Measurements from ENCODE around the gene RAB3GAP2.
"Not testable (repeated sequence)": the region's sequence is repeated elsewhere in the genome, so short reads cannot be mapped to it uniquely, and the experiment has no call there.

The RAB3GAP2 gene

GRCh38 chr1:220219865-220220698 lies 52.2 kb downstream of the RAB3GAP2 start:
- TF ChIP-seq, protein P1, sequence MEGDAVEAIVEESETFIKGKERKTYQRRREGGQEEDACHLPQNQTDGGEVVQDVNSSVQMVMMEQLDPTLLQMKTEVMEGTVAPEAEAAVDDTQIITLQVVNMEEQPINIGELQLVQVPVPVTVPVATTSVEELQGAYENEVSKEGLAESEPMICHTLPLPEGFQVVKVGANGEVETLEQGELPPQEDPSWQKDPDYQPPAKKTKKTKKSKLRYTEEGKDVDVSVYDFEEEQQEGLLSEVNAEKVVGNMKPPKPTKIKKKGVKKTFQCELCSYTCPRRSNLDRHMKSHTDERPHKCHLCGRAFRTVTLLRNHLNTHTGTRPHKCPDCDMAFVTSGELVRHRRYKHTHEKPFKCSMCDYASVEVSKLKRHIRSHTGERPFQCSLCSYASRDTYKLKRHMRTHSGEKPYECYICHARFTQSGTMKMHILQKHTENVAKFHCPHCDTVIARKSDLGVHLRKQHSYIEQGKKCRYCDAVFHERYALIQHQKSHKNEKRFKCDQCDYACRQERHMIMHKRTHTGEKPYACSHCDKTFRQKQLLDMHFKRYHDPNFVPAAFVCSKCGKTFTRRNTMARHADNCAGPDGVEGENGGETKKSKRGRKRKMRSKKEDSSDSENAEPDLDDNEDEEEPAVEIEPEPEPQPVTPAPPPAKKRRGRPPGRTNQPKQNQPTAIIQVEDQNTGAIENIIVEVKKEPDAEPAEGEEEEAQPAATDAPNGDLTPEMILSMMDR (IDR thresholded peaks at IDR 0.05; ENCODE audit: low read depth, low read length): no peak
- H3K4me3 ChIP-seq (replicated peaks in 1 of 2; ENCODE audit: low read depth in 2 of 2, low read length in 2 of 2): no peak overlapping the region
- no peak for DNase-seq (ENCODE audit: low read depth in 2 of 2)

DNA sequence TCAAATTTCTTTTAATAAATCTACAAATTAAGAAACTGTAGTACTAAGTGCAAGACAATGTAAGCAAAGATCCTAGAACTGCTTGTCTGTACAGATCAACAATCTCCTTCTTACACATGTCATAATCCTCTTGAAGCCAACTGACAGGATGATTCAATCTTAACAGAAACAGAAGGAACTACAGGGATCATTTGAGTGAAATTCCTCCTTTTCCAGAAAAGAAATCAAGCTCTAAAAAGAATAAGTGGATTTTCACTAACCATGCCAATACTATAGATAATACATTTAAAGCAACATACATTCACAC lies 53.2 kb downstream of the RAB3GAP2 start:
- TF ChIP-seq, protein P1 (IDR thresholded peaks at IDR 0.05; ENCODE audit: low read depth, low read length): no peak
- DNase-seq (ENCODE audit: low read depth in 2 of 2): no peak
- H3K4me3 ChIP-seq (replicated peaks in 1 of 2; ENCODE audit: low read depth in 2 of 2, low read length in 2 of 2): no peak overlapping the region

- H3K4me3 ChIP-seq (replicated peaks in 1 of 2; ENCODE audit: low read depth in 2 of 2, low read length in 2 of 2): not testable (repeated sequence)
- TF ChIP-seq, protein P1 (IDR thresholded peaks at IDR 0.05; ENCODE audit: low read depth, low read length): peak; percentile 63
- peak; percentile 82 to 84 for DNase-seq (ENCODE audit: low read depth in 2 of 2)
These were observed 53.7 kb downstream of the RAB3GAP2 start for GRCh38 chr1:220218397-220219135.

GRCh38 chr1:220217383-220217988 lies 54.8 kb downstream of the RAB3GAP2 start:
- DNase-seq (ENCODE audit: low read depth in 2 of 2): peak in 1 of 2 donors; percentile 23
- TF ChIP-seq, protein P1 (IDR thresholded peaks at IDR 0.05; ENCODE audit: low read depth, low read length): peak; percentile 42
- no peak overlapping the region for H3K4me3 ChIP-seq (replicated peaks in 1 of 2; ENCODE audit: low read depth in 2 of 2, low read length in 2 of 2)

DNA sequence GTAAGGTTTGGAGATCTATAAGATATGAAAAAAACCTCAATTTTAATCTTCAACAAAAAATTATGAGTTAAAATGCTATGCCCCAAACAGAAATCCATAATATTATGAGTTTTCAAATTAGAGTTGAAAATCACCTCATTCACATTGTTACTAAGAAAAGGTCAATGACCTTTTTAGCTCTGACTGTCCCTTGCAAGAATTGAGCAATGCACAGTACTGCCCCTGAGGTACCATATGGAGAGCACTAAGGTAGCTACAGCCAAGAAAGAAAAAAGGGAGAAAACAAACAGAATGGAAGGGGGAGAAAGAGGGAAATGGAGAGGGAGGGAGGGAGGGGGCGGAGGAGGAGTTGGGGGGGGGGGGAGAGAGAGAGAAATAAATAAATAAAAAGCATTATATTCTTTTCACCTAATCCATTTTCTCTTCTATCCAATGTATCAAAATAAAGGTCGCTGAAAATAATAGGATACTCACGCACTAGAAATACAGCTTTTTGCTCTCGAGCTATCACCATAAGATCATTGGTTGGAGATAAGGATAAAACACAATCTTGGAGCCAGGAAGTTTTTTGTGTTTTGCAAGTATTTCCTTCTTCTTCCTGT lies 58.8 kb downstream of the RAB3GAP2 start:
- H3K4me3 ChIP-seq (replicated peaks in 1 of 2; ENCODE audit: low read depth in 2 of 2, low read length in 2 of 2): no peak overlapping the region
- DNase-seq (ENCODE audit: low read depth in 2 of 2): peak; percentile 19 to 39
- TF ChIP-seq, protein P1 (IDR thresholded peaks at IDR 0.05; ENCODE audit: low read depth, low read length): no peak

GRCh38 chr1:220207411-220207810 lies 64.8 kb downstream of the RAB3GAP2 start:
- TF ChIP-seq, protein P1 (IDR thresholded peaks at IDR 0.05; ENCODE audit: low read depth, low read length): no peak
- H3K4me3 ChIP-seq (replicated peaks in 1 of 2; ENCODE audit: low read depth in 2 of 2, low read length in 2 of 2): no peak overlapping the region
- DNase-seq (ENCODE audit: low read depth in 2 of 2): no peak

DNA sequence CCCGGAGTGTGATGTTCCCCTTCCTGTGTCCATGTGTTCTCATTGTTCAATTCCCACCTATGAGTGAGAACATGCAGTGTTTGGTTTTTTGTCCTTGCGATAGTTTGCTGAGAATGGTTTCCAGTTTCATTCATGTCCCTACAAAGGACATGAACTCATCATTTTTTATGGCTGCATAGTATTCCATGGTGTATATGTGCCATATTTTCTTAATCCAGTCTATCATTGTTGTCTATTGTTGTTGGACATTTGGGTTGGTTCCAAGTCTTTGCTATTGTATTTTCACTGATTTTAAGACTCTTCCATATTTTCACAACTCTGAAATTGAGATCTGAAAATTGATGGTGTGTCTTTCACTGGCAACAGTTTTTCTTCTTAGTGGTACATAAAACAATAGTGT lies 67.5 kb downstream of the RAB3GAP2 start:
- not testable (repeated sequence) for H3K4me3 ChIP-seq (replicated peaks in 1 of 2; ENCODE audit: low read depth in 2 of 2, low read length in 2 of 2); DNase-seq (ENCODE audit: low read depth in 2 of 2)

Data from cardiac fibroblast (primary cell).